OCI-LY1 (cell line): ENCODE results near the gene CDK5RAP2.

Source experiments
- EZH2 ChIP-seq: fragments of 200-600 bp; sonication (generic), shearing (Covaris generic); IDR thresholded peaks from 2 replicates; pipeline ENCODE4 v1.8.0; 2017; ENCODE audit warnings: borderline replicate concordance, mixed run types, mild to moderate bottlenecking, antibody characterized with exemption, low read length, moderate library complexity, mixed read lengths
- TF ChIP-seq, protein P1 (sequence below): fragments of 200-600 bp; sonication (generic), shearing (Covaris generic); IDR thresholded peaks from 2 replicates; pipeline ENCODE4 v1.5.1; 2017; ENCODE audit warnings: mild to moderate bottlenecking, antibody characterized with exemption, low read length, moderate library complexity, mixed read lengths

GRCh38 chr9:120365386-120365785 is 214.6 kb downstream of the CDK5RAP2 start:
- TF ChIP-seq, protein P1, sequence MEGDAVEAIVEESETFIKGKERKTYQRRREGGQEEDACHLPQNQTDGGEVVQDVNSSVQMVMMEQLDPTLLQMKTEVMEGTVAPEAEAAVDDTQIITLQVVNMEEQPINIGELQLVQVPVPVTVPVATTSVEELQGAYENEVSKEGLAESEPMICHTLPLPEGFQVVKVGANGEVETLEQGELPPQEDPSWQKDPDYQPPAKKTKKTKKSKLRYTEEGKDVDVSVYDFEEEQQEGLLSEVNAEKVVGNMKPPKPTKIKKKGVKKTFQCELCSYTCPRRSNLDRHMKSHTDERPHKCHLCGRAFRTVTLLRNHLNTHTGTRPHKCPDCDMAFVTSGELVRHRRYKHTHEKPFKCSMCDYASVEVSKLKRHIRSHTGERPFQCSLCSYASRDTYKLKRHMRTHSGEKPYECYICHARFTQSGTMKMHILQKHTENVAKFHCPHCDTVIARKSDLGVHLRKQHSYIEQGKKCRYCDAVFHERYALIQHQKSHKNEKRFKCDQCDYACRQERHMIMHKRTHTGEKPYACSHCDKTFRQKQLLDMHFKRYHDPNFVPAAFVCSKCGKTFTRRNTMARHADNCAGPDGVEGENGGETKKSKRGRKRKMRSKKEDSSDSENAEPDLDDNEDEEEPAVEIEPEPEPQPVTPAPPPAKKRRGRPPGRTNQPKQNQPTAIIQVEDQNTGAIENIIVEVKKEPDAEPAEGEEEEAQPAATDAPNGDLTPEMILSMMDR = no peak
- TF ChIP-seq EZH2 = no peak
